A673 (cell line): ENCODE results near the gene VWA1. TPM values are rescaled to one million over a fixed set of nuclear protein-coding genes. Genes with fewer than 3 reads are reported as not detected.
"Not testable (repeated sequence)": the region's sequence is repeated elsewhere in the genome, so short reads cannot be mapped to it uniquely, and the experiment has no call there.

Experiments
- BruUV-seq: library from RNA; stranded (reverse); fragments of 400-500 nt; replicated peaks from 2 replicates; lab custom pipeline; 2021; lab: Mats Ljungman, UMichigan
- CTCF ChIA-PET: fragments of 300-600 bp; sonication (Branson Sonifier 250); formaldehyde crosslinking; loops from one replicate; lab custom pipeline; 2022; ENCODE audit warnings: antibody characterized with exemption; lab: Charles Lee
- POLR2A ChIA-PET: fragments of 300-600 bp; sonication (Branson Sonifier 250); formaldehyde crosslinking; loops from one replicate; lab custom pipeline; 2022; ENCODE audit warnings: antibody characterized with exemption; ENCODE audit not compliant: low non-redundant PET; lab: Charles Lee
- DNase-seq: peaks from one replicate; pipeline ENCODE4 v3.0.0-alpha.2; 2015; ENCODE audit warnings: low spot score
- H3K27ac ChIP-seq: fragments of 200-600 bp; sonication (generic); 2 replicates; pipeline ENCODE4 v1.5.1; 2016; ENCODE audit warnings: mixed run types, low read depth, mild to moderate bottlenecking, mixed read lengths, antibody characterized with exemption, low read length; ENCODE audit not compliant: poor library complexity, severe bottlenecking
- H3K27me3 ChIP-seq: fragments of 200-600 bp; sonication (generic); replicated peaks from 2 replicates; pipeline ENCODE4 v1.6.1; 2017; ENCODE audit warnings: mixed run types, low read depth, mild to moderate bottlenecking, mixed read lengths, antibody characterized with exemption, low read length; ENCODE audit not compliant: insufficient read depth, poor library complexity
- H3K36me3 ChIP-seq: fragments of 200-600 bp; sonication (generic); 2 replicates; pipeline ENCODE4 v1.6.1; 2016; ENCODE audit warnings: mixed run types, mild to moderate bottlenecking, mixed read lengths, antibody characterized with exemption, low read length; ENCODE audit not compliant: insufficient read depth, poor library complexity, severe bottlenecking
- H3K4me1 ChIP-seq: fragments of 200-600 bp; sonication (generic); 2 replicates; pipeline ENCODE4 v1.6.1; 2017; ENCODE audit warnings: mixed run types, mild to moderate bottlenecking, mixed read lengths, antibody characterized with exemption, low read length; ENCODE audit not compliant: insufficient read depth, poor library complexity, severe bottlenecking
- H3K4me3 ChIP-seq: fragments of 200-600 bp; sonication (generic); 2 replicates; pipeline ENCODE4 v1.5.1; 2016; ENCODE audit warnings: low read depth, mixed run types, mild to moderate bottlenecking, mixed read lengths, low read length; ENCODE audit not compliant: poor library complexity, severe bottlenecking
- H3K9me3 ChIP-seq: fragments of 200-600 bp; sonication (generic); 2 replicates; pipeline ENCODE4 v1.6.1; 2016; ENCODE audit warnings: mixed run types, low read depth, mild to moderate bottlenecking, mixed read lengths, antibody characterized with exemption, low read length; ENCODE audit not compliant: poor library complexity, severe bottlenecking
- CTCF ChIP-seq: fragments of 300-800, 200-600 bp; sonication (generic); conservative IDR thresholded peaks from 2 replicates; pipeline ENCODE4 v1.5.1; 2017; ENCODE audit warnings: low read depth, mild to moderate bottlenecking, antibody characterized with exemption, low read length, moderate library complexity, mixed read lengths
- EZH2 ChIP-seq: fragments of 200-600 bp; sonication (generic); IDR thresholded peaks from 2 replicates; pipeline ENCODE4 v1.6.1; 2017; ENCODE audit warnings: borderline replicate concordance, low read depth, mild to moderate bottlenecking, mixed read lengths, antibody characterized with exemption, low read length; ENCODE audit not compliant: poor library complexity, severe bottlenecking
- intact Hi-C: fragments of 100-400 bp; cut with micrococcal nuclease; formaldehyde crosslinking; loops from one replicate; pipeline ENCODE4 v1.10.0; 2022; ENCODE audit not compliant: unreplicated experiment
- total RNA-seq: library from RNA; stranded (reverse); gene quantifications from 2 replicates; pipeline ENCODE4 v1.2.3, GENCODE V29; 2021

Gene VWA1
- total RNA-seq, 1 experiment from 2014 or later: 0.92 TPM

- Histone ChIP-seq H3K9me3 (no peaks in the 10 kb centered on the region), H3K27ac (no peak overlapping the region), H3K27me3 (peaks cover 2% of the 10 kb centered on the region), H3K4me1 (no peaks in the 10 kb centered on the region), H3K4me3 (no peak overlapping the region), H3K36me3 (no peaks in the 10 kb centered on the region)
- no TSS peak for BruUV-seq
- DNase-seq: no peak
- ChIA-PET CTCF (no interaction called here), POLR2A (no interaction called here)
- intact Hi-C loops: no loop called here
- TF ChIP-seq EZH2: no peak
- TF ChIP-seq CTCF: no peak
Observed at GRCh38 chr1:1452882-1453281, 17.4 kb downstream of the VWA1 start.

GRCh38 chr1:1454286-1455056, 19.0 kb downstream of the VWA1 start:
- H3K4me3 ChIP-seq, H3K4me1 ChIP-seq, CTCF ChIA-PET, H3K27me3 ChIP-seq, H3K27ac ChIP-seq, H3K36me3 ChIP-seq, POLR2A ChIA-PET, DNase-seq, BruUV-seq, H3K9me3 ChIP-seq: not testable (repeated sequence)
- intact Hi-C loops: loop anchor here (5.0 kb wide), 1 partner anchor 37 kb away; no protein-coding TSS in a partner anchor

GRCh38 chr1:1455366-1455884, 19.9 kb downstream of the VWA1 start:
- H3K4me3 ChIP-seq: no peak overlapping the region
- no peaks in the 10 kb centered on the region for H3K27me3 ChIP-seq
- POLR2A ChIA-PET: no interaction called here
- intact Hi-C loops: loop anchor here (5.0 kb wide), 1 partner anchor 38 kb away; no protein-coding TSS in a partner anchor
- TF ChIP-seq CTCF: no peak
- no peak for TF ChIP-seq EZH2
- BruUV-seq: no TSS peak
- CTCF ChIA-PET: no interaction called here
- no peaks in the 10 kb centered on the region for H3K9me3 ChIP-seq
- H3K27ac ChIP-seq: no peak overlapping the region
- no peak for DNase-seq
- H3K4me1 ChIP-seq: no peaks in the 10 kb centered on the region
- no peaks in the 10 kb centered on the region for H3K36me3 ChIP-seq

- H3K4me1 ChIP-seq, POLR2A ChIA-PET, H3K27me3 ChIP-seq, BruUV-seq, DNase-seq, H3K36me3 ChIP-seq, H3K27ac ChIP-seq, H3K4me3 ChIP-seq, CTCF ChIA-PET, H3K9me3 ChIP-seq: not testable (repeated sequence)
- intact Hi-C loops: loop anchor here (5.0 kb wide), 1 partner anchor 39 kb away; no protein-coding TSS in a partner anchor
Observed at GRCh38 chr1:1455934-1456333, 20.4 kb downstream of the VWA1 start.

- H3K27me3 ChIP-seq, H3K27ac ChIP-seq, H3K4me3 ChIP-seq, DNase-seq, CTCF ChIA-PET, H3K36me3 ChIP-seq, POLR2A ChIA-PET, H3K4me1 ChIP-seq, BruUV-seq, H3K9me3 ChIP-seq: not testable (repeated sequence)
- intact Hi-C loops: loop anchor here (5.0 kb wide), 1 partner anchor 39 kb away; no protein-coding TSS in a partner anchor
Observed at GRCh38 chr1:1456683-1457255, 21.3 kb downstream of the VWA1 start.
